ENCODE results near the gene OTUB1. TPM values are rescaled to one million over a fixed set of nuclear protein-coding genes. Genes with fewer than 3 reads are reported as not detected.
A peak's percentile ranks its signal among the peaks of the same experiment; 100 is the strongest.

OTUB1 gene
- polyA plus RNA-seq, 2 of the 4 experiments (the other 2 are of a cell fraction): 97.4 to 113 TPM

GRCh38 chr11:63974259-63975143, 11.7 kb upstream of the OTUB1 start, which contains the start of gene COX8A (continued):
- TF ChIP-seq CBX2 (IDR thresholded peaks at IDR 0.05; ENCODE audit: borderline replicate concordance, low read depth) (no peak), JUN (IDR thresholded peaks at IDR 0.05) (peak in 1 of 2 experiments; percentile 74; a peak in 2 of 5 replicates), E2F6 (IDR thresholded peaks at IDR 0.05; ENCODE audit: borderline replicate concordance, low read depth) (peak; percentile 87), USF2 (IDR thresholded peaks at IDR 0.05) (no peak), KDM1A (IDR thresholded peaks at IDR 0.05; ENCODE audit: low read depth) (no peak), RCOR1 (IDR thresholded peaks at IDR 0.05; ENCODE audit: low read depth, low read length) (no peak), HOXB5 (CRISPR knock-in tag; IDR thresholded peaks at IDR 0.05) (no peak), REST (IDR thresholded peaks at IDR 0.05) (no peak), CHD2 (IDR thresholded peaks at IDR 0.05; ENCODE audit: low read length, partially characterized antibody) (no peak), PHF8 (IDR thresholded peaks at IDR 0.05; ENCODE audit: borderline replicate concordance, low read depth) (peak; percentile 75; the same call in 1 of the 2 replicates), POLR2A (IDR thresholded peaks at IDR 0.05; ENCODE audit: low read length) (peak; percentile 74), NR3C1 (IDR thresholded peaks at IDR 0.05) (no peak), HEYL (CRISPR knock-in tag; IDR thresholded peaks at IDR 0.05) (no peak), HDAC2 (IDR thresholded peaks at IDR 0.05) (no peak), FOXS1 (CRISPR knock-in tag; IDR thresholded peaks at IDR 0.05) (no peak), KDM5A (IDR thresholded peaks at IDR 0.05) (no peak), CBX8 (IDR thresholded peaks at IDR 0.05) (no peak), ZSCAN20 (CRISPR knock-in tag; IDR thresholded peaks at IDR 0.05) (no peak), NFE2L2 (conservative IDR thresholded peaks at IDR 0.05; ENCODE audit: low read length) (no peak), RAD21 (conservative IDR thresholded peaks at IDR 0.05 in 1 of 2, IDR thresholded peaks at IDR 0.05 in 1 of 2) (no peak), ZFP36 (IDR thresholded peaks at IDR 0.05; ENCODE audit: borderline replicate concordance, partially characterized antibody) (no peak), EP300 (IDR thresholded peaks at IDR 0.05) (no peak), RFX5 (IDR thresholded peaks at IDR 0.05) (peak; percentile 50; the same call in 1 of the 2 replicates), HOXB13 (CRISPR knock-in tag; IDR thresholded peaks at IDR 0.05; ENCODE audit: low read depth) (no peak), HOXA7 (CRISPR knock-in tag; IDR thresholded peaks at IDR 0.05) (no peak), RARB (CRISPR knock-in tag; IDR thresholded peaks at IDR 0.05) (no peak)
